AML-193 (cell line): Measurements from ENCODE around the gene ABCF1.
A peak's percentile ranks its signal among the peaks of the same experiment; 100 is the strongest.

Experiments
- DNase-seq, 2 experiments: peaks; one replicate each; lab custom pipeline; 2025; lab: John Stamatoyannopoulos, UW

Gene ABCF1

DNA sequence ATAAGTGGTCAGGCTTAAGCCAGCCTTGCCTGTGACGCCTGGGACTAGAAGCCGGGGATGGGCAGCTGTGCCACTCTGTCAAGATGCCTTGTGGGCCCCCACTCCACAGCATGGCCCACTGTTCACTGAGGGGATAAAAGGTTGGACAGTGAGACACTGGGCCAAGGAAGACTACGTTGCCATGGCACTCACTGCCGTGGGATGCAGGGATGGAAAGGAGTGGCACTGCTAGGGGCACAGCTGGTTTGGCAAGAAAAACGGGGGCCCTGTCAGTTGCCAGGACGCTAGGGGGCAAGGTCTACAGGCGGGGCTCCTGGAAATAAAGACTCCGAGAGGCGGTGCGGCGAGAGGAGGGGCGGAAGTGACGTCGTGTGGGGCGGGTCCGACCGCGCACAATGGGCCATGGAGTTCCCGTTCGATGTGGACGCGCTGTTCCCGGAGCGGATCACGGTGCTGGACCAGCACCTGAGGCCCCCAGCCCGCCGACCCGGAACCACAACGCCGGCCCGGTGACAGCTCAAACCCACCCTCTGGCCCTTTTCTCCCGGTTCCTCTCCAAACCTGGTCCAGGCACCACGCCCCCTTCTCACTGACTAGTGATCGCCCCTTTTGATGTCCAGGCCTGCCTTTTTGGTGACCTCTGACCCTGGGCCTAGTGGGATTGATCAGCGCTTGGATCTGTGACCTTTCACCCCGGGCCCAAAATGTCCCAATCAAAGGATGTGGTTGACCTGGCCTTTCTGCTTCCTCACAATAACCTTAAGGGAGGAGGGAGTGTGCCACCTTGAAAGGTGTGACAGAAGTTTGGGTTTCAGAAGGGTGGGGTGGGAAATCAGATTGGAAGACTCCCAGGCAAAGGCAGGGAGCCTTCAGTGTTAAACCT is 55.5 kb downstream of the ABCF1 start, which contains the start of gene ATAT1:
TSS of gene ATAT1 (plus strand) at position 391 of the 883 bp plus-strand sequence.
- peak; percentile 61 to 62 for DNase-seq

DNA sequence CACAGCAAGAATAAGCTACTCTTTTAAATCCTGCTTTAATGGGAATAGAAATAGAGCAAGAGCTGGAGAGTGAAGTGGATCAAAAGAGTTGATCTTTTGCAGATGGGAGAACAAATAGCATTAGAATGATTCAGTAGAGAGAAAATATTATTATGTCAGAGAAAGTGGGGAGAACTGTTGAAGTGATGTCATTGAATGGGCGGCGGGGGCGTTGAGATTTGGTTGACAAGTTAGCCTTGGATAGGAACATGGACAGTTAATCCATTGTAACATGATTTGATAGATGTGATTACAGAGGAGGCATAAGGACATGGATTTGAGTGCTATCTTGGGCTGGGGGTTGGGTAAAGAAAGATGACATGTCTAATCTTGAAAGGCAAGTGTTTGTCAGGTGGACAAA is 64.6 kb downstream of the ABCF1 start:
- DNase-seq: no peak

DNA sequence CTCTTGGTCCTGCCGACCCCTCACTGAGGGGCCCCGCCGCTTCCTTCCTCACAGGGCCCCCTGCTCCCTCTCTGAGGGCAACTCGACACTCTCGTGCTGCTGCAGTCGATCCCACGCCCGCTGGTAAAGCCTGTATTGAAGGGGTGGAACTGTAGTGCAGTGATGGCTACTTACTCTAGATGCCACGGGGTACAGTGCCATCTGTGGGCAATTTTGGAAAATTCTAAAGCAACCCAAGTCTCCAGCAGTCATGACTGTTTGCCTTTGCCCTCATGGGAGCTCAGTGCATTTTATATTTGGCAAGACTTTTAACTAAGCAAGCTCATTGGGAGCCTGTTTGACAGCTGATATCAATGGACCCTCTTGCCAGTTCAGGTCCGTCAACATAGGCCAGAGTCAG is 69.2 kb downstream of the ABCF1 start:
- DNase-seq: peak; percentile 12 to 56

DNA sequence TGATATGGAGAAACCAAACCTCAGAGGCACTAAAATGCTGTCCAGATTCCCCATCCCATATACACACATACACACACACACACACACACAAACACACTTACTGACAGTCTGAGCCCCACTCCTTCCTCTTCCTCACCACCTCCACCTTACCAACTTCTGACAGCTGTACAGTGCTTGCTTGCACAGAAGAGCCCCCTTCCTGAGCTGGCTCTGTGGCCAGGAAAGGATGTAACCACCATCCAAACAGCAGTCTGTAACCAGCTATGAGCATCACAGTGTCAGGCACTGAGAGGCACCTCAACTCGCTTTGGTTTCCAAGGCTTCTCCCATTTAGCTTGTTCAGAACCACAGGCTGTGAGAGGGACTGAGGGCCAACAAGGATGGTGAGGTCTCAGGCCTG is 69.8 kb downstream of the ABCF1 start:
- no peak for DNase-seq
